NK-92 treated with Interleukin-12 subunit alpha and Interleukin-12 subunit beta, amount 100 ng/mL, for 24 hours (cell line): ENCODE measurements around the gene MRPL21.

Source experiments
- DNase-seq: peaks from one replicate; lab custom pipeline; 2025; lab: John Stamatoyannopoulos, UW

The MRPL21 gene

DNA sequence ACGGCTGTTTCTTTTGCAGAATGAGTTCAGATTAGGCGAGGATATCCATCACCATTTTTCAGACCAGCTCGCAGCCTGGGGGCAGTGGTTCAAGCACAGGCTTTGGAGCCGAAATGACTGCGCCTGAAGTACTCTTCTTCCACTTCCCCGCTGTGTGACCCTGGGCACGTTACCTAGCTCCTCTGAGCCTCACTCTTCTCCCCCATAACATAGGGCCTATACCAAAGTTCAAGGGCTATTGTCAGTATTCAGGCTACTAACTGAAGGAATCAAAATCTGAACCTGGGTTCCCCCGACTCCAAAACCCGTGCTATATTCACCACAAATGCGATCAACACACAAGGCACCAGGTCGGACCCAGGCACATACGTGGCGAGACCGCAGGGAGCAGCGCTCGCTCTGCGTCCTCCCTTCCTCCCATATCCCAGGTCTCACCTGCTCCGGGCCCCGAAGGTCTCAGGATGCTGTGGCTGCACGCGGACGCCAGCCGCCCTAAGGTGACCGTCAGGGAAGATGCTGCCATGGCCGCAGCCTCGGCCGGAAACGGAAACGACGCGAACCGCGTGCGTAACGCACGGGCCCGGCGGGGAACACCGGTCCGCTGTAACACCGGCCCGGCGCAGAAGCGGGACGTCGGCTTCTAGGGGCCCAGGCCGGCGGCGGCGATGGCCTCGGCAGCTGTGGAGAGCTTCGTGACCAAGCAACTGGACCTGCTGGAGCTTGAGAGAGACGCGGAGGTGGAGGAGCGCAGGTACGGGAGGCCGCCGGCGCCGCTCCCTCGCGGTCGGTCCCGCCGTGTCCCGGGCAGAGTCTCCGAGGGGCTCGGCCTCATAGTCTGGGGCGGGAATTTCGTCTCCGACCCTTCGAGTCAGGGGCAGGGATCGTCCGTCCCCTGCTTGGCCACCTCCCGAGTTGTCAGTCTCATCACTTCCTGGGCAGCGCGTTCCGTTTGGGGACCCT is at the start of gene MRPL21, which contains the start of gene IGHMBP2:
Gene MRPL21 (minus strand): TSS at position 545 of the 960 bp plus-strand sequence. CDS start 22 bp downstream, at position 523.
Gene IGHMBP2 (plus strand): TSS at position 604 of the 960 bp plus-strand sequence. CDS start 62 bp downstream, at position 666.
- DNase-seq, result peak; percentile 67

- DNase-seq, result no peak
Observed at GRCh38 chr11:68950762-68951161, 47.1 kb upstream of the MRPL21 start.

- no peak for DNase-seq
Observed at GRCh38 chr11:68950270-68950669, 46.6 kb upstream of the MRPL21 start.

- no peak for DNase-seq
Observed at GRCh38 chr11:68948935-68949334, 45.3 kb upstream of the MRPL21 start.

DNA sequence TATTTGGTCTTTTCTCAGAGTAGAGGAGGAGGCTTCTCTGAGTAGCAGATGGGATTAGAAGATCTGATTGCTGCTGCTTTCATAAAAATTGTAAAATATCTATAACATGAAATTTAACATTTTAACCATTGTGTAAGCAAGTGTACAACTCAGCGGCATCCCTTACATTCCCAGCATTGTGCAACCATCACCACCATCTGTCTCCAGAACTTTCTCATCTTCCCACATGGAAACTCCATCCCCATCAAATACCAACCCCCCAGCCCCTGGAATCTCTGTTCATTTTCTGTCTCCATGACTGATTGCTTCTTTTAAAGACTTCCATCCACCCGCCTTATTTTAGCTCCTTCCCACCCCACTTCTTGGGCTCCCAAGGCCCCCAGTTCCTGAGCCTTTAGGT is 44.9 kb upstream of the MRPL21 start:
- no peak for DNase-seq

DNA sequence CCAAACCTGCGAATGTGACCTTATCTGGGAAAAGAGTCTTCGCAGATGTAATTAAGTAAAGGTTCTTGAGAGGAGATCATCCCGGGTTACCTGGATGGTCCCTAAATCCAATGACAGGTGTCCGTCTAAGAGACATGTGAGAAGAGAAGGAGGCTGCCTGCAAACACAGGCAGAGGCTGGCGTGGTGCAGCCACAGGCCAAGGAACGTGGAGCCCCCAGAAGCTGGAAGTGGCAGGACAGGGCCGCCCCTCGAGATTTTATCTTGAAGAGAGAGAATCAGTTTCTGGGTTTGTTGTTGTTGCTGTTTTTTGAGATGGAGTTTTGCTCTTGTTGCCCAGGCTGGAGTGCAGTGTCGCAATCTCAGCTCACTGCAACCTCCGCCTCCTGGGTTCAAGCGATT is 43.5 kb upstream of the MRPL21 start:
- no peak for DNase-seq

DNA sequence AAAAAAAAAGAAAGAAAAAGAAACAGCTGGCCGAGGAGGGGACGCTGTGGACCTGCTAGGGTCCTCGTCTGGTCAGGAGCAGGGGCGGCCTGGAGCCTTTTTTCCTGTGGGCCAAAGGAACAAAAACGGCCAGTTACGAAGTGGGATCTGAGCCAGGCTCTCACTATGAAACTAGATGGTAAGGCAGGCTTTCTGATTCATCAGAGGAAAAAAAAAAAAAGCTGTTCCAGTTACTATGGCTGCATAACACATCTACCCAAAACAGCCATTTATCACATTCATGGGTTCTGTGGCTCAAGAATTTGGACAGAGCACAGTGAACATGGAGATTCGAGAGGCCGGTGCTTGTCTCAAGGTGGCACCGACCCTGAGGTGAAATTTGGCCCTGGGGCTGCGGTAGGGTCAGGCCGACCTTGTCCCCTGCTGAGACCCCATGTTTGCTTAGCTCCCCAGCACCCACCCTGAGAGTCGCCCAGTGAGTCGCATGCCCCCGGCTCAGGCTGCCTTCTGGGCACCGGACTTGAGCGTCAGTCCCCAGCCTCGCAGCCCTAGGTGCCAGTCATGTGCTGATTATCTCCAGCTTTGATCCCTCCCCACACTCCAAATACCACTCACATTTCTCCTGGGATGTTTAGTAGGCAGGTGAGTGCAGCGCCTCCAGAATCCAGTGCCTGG is 42.9 kb upstream of the MRPL21 start:
- no peak for DNase-seq

DNA sequence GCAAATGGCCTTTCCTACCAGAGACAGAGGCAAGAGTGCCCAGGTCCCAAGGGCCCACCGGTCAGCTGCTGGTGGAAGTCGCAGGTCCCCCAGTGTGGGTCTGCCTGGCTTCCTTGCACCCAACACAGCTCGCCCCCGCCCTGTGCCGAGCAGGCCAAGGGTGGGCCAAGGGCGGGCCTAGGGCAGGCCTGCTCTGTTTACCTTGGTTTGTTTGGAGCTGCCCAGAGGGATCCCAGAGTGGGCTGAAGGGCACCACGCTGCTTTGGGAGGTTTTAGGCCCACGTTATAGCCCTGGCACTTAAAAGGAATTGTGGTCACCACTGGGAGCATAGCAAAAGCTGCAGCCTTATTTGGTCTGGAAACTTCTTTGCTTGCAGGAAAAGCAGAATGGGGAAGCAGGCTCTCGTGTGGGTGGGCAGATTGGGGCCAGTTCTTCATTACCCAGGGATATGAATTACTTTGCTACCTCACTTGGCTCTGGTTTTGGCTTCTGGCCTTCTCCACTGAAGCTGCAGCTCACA is 39.2 kb upstream of the MRPL21 start:
- no peak for DNase-seq

- no peak for DNase-seq
Observed at GRCh38 chr11:68942095-68942620, 38.5 kb upstream of the MRPL21 start.

DNA sequence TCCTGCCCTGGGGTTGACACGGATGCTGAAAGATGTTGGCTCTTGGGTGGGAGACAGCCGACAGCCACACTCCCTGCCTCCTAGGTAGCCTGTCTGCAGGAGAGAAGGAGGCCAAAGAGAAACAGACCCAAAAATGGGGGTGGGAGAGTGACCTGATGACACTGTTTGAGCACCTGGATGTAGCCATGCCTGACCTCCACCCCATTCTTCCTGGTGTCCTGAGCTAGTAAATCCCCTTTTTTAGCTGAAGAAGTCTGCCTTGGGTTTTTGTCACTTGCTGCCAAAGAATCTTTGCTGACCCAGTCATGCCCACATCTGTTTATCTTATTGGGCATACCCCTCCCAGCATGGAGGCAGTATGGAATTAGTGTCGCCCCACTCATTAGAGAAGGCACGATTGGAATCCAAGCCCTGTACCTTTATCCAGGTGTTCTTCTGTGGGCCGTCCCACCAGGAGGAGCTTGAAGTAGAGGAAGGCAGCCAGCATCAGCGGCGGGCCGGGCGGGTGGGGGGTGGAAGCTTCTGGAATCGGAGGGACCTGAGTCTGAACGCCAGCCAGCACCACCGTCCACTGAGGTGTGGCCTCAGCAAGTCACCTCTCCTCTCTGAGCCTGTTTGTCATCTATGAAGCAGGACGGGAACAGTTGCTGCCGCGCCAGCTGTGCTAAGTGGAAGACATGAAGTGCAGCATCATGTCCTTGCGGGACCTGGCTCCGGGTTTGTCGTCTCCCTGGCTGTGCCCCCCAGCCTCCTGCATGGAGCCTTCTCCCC is 37.9 kb upstream of the MRPL21 start:
- no peak for DNase-seq

DNA sequence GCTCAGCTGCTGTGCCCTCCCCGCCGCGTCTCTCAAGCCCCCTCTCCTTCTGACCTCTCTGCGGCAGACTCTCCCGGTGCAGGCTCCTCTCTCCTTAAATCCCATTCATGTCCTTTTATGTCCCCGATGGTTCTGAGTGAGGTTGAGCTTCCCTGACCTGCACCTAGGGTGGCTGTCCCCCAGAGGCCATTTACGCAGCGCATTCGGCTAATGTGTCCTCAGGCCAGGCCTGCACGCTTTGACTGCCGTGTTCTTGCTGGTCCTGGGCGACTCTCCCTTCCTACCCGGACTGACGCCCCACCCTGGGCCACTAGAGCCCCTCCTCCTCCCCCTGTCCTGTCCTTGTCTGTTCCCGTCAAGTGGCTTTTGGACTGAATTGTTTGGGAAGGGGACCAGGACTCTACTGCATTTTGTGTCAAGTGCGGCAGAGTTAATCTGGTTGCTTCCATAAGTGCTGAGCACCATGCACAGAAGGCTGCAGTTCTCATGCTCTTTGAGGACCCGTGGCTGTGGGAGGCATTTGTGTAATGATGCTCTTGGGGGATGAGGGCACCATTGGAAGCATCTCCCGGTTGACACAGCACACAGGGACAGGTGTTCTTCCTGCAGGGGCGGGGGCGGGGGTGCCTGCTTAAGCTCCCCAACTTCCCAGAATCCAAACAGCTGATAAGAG is 37.2 kb upstream of the MRPL21 start:
- no peak for DNase-seq

GRCh38 chr11:68939583-68940555 is 36.2 kb upstream of the MRPL21 start:
- DNase-seq, result no peak

DNA sequence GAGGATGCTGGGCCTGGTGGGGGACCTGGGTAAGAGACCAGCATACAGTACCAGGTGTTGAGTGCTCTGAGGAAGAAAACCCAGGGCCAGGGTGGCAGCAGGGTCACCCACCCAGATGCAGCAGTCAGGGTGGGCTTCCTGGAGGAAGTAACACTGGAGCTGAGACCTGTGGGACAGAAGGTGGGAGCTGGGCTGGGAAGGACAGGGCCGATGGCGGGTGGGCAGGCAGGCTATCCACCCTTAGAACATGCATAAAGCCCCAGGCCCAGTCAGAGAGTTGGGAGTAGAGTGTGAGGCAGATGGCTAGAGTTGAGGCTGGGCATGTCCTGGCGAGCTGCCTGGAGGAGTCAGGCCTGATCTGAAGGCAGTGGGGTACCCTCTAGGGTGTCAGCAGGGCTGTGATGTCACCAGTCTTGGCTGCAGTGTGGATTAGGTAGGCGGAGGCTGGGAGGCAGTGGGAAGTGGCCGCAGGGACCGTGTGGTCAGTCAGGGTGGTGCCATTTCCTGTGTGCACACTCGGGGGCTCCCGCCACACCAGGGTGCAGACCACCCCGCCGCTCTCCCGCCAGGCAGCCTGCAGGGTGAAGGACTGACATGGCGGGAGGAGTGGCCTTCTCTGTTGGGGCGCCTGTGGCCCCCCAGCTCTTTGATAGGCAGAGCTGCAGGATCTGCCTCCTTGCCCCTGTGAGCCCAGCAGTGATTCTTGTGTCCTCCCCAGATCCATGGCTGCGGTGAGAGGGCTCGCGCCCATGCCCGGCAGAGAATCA is 35.4 kb upstream of the MRPL21 start:
- no peak for DNase-seq

- DNase-seq, result no peak
Observed at GRCh38 chr11:68938088-68938487, 34.5 kb upstream of the MRPL21 start.

DNA sequence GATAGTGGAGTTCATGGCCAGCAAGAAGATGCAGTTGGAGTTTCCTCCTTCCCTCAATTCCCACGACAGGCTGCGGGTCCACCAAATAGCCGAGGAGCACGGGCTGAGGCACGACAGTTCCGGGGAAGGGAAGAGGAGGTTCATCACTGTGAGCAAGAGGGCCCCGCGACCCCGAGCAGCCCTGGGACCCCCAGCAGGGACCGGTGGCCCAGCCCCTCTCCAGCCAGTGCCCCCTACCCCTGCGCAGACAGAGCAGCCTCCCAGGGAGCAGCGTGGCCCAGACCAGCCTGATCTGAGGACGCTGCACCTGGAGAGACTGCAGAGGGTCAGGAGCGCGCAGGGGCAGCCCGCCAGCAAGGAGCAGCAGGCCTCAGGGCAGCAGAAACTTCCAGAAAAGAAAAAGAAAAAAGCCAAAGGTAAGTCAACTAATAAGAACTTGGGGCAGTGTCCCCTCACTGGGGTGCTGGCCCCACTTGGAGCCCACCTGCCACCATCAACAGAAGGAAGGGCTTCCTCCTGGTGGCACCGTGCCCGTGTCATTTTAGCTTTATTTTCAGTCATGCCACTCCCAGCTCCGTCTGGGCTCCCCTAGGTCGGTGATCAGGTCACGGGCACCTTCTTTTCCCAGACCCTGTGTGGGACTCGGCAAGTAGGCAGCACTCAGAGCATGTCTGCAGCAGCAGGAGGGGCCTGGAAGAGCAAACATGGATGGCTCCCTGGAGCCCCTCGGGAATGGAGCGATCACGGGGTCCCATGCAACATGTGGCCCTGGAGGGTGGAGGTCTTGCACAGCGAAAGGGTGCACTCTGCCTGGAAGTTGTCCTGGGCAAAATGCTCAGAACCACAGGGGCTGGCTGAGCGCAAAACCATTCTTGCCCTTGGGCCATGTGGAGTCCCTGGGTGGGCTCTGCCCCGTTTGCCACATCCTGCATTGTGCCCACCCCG is 33.3 kb upstream of the MRPL21 start:
- no peak for DNase-seq

DNA sequence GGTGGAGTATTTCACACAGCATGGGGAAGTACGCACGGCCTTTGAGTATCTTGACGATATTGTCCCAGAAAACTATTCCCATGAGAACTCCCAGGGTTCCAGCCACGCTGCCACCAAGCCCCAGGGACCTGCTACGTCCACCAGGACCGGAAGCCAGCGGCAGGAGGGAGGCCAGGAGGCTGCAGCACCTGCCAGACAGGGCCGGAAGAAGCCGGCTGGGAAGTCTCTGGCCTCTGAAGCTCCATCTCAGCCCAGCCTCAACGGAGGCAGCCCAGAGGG is 32.7 kb upstream of the MRPL21 start:
- no peak for DNase-seq

GRCh38 chr11:68935516-68936357 is 32.1 kb upstream of the MRPL21 start:
- no peak for DNase-seq
